ENCODE data around the gene GRAP2.

Gene GRAP2

DNA sequence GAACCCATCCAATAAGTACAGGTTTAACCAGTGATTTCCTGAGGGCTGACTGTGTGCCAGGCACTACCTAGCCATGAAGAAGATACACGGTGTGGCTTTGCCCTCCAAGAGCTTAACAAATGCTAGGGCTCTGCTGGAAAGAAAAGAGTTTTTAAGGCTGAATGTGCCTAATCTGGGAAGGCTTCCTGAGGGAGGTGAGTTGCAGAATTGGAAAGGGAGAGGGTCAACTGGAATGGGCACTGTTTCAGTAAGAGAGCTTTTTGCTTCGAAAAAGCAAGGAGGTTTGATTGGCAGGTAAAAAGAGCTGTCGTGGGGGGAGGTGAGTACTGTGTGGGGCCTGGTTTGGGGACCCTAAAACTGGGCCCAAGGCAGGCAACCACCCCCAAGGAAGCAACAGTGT is 96.5 kb downstream of the GRAP2 start:
- no peak for DNase-seq

DNA sequence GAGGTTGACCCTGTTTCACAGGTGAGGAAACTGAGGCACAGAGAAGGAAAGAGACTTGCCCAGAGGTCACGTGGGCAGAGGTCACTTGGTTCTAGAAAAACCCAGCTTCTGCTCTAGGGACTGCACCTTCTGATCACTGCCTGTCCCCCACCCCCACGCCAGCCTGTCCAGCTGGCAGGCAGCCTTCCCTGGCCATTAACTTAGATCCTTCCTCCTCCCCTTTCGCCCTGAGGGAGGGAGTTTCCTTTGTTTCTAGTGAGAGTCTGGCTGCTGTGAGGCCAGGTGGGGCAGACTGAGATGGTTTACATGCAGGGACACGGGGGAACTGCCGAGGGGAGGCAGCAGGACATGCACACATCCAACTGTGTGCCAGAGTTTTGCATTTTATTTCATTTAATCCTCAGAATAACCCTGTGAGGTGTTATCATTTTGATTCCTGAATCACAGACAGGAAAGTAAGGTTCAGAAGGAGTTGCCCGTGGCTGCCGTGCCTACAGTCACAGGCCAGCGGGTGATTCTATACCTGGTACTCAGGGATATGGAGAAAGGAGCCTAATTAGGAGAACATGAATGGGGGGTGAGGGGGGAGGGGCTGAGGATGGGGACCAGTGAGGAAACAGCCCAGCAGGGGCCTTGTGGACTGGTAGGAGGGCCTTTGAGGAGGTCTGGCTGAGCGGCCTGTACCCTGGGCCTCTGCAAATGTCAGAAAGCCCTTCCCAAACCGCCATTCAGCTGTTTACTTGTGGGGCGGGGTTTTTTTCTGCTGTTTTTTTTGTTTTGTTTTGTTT is 97.2 kb downstream of the GRAP2 start:
- DNase-seq: no peak

DNA sequence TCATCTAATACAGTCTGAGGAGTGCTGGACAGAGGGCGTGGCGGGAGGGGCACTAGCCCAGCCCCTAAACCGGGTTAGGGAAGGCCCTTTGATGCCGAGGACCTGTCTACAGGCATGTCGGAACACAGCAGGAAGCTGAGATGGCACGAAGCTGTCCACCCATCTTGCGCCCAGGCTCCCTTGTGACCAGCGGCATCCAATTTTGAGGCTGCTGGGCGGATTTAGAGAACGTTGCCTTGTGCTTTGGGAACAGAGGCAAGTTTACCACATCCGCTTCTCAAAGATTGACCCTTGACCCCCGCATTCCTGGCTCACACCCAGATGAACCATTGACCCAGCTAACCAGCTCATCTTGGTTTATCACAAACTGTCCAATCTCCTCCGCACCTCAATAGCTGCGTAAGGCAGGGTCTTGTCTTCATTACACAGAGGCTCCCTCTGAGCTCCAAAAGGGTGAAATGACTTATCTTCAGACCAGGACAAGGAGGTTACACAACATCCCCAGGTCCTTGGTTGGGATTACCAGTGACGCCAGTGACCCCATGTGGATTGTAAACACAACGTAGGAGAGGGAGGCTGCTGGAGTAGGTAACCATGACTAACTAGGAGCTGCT is 98.4 kb downstream of the GRAP2 start:
- no peak for DNase-seq

DNA sequence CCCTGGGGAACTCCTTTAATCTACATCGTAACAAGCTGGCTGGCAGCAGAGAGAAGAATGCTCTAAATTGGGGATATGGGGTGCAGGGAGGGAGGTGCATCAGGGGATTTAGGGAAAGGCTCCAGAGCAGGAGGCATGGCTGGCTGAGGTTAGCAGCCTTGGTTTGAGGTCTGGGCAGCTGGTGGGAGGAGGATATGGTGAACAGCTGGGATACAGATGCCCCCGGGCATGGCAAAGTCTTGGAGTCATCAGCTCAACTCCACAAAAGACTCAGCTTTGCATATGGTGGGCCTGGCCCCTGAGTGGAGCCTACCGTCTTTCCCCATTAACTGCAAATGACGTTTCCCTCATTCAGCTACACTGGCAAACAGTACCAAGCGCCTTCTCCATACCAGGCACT is 99.3 kb downstream of the GRAP2 start:
- no peak for DNase-seq

DNA sequence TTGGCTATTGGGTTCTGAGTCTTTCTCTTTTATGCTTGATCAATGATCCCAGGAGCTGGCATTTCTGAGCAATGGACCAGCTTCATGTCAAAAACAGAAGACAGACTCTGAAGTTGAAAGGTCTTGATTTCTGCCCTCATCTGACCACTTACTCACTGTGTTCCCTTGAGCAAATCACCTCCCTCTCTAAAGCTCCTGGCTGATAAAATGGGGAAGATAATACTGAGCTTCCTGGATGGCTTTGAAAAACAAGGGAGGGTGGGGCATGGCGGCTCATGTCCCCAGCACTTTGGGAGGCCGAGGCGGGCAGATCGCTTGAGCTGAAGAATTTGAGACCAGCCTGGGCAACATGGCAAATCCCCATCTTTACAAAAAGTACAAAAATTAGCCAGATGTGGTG is 100.2 kb downstream of the GRAP2 start:
- DNase-seq: no peak

DNA sequence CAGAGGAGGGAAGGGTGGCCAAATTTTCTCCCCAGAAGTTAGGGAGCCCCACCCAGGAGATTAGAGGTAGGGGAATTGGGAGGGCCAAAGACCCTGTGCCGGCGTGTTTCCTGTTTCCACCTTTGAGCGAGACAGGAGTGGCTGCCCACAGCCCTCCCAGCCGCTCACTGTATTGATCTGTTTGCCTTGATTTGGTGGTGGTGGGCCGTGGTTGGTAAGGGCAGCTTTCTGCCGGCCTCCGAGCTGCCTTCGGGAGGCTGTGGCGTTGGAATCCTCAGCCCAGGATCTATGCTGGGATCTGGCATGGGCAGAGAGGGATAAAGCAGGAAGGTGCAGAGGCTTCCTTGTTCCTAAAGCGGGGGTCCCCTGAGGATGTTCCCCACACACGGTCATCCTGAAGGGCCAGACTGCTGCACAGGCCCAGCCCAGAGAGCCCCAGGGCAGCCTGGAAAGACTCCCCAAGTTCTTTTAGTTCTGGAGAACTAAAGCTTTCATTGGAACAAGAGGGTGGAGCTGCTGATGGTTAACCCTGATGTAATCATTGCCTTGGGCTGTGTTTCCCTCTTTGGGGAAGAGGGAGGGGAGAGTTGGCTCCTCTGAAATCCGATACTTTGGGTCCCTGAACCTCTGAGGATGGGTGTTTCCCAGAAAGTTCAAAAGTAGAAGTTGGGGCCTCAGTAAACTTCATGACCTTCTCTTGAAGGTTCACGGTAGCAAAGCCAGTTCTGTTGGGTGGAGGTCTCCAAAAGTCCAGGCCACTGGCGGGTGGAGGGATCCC is 101.1 kb downstream of the GRAP2 start:
- no peak for DNase-seq

DNA sequence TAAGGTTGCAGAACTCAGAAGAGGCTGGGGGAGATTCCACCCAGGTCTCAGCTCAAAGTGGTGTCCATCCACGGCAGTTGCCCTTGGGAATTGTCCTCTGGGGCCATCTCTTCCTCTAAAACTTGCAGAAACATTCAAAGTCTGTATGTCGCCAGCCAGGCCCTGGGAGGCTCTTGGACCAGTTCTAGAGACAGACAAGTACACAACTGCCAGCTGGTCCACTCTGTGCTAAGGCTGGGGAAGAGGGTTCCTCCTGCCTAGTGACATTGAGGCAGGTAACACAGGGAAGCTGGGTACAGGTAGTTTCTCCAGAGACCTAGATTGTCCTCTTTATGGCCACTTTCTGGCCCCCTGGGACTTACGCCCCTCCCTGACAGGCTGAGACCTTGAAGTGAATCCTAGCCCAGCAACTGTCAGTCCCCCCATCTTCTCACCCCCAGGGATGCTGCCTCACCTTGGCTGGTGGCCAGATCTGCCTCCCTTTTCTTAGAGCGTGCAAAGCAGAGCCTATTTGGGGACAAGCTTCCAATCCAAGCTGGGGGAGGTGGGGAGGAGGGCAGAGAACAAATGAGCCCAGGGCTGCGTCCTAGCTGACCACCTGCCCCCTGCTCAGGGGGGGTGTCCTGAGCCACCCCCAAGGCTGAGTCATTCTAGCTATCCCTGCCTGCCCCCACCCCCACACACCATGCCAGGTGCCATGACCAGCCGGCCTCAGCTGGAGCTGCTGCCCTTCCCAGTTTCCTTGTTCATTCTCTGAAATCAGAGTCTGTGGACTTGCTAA is 102.2 kb downstream of the GRAP2 start:
- DNase-seq: no peak

DNA sequence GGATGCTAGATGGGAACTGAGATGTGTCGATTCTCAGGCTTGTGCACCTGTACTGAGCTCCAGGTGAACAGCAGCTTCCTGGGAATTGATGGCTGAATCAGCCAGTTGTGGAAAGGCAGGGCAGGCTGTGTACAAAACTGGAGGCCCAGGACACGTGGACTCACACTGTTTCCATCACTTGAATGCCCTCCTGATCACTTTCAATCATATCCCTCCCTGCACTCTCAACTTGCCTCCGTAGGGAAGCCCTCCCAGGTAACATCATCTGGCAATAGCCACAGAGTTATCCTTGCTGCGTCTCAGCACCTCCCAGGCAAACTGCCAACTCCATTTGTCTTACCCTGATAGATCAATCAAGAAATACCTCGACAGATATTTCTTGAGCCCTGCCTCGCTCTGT is 104.0 kb downstream of the GRAP2 start:
- no peak for DNase-seq

DNA sequence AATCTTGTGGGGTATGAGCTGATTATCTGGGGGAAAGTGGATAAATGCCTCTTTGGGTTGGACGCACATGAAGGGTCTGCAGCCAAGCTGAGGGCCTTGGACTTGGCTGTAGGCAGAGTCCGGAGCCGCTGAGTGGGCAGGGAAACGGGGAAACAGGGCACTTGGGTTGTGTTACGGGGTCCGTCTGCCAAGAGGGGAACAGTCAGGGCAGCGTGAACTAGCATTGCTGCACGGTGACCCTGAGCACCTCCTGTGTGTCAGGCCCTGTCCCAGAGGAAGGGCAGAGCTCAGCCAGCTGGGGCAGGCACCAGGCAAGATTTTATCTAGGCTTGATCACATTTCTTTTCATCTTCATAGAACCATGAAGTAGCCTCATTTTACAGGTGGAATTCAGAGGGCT is 105.8 kb downstream of the GRAP2 start:
- DNase-seq: no peak

DNA sequence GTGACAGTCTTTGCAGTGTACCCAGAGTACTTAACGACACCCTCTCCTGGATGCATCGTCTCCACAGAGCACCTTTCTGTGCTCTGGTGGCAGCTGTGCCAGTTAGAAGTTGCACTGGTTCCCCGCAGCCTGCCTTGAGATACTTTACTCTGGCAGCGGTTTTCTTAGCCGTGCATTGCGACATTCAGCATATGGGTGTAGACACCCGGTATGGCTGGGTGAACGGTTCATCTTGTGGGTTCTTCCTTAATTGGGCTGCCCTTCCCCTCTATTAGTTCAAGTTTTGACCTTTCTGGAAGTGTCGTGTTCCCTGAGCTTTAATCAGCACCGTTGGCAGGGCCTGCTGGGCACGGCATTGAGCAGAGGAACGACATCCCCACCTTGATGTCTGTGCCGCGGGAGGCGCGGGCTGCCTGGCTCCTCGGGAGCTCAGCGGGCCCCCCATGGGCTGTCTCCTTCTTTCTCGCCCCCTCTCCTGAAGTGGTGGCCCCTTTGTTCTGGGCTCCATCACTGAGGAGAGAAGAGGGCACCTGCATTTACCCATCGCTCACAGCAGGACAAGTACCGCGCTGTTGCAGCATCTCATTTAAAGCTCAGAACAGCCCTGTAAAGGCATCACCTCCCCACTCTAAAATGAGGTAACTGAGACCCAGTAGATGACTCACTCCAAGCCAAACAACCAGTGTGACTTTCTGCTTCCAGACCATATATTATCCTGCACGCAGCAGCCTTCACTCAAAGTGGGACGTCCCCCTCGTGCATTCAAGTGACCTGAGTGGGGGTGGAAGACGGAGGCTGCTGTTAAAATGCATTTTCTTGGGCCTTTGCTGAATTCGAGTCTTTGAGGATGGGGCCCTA is 107.2 kb downstream of the GRAP2 start:
- no peak for DNase-seq

DNA sequence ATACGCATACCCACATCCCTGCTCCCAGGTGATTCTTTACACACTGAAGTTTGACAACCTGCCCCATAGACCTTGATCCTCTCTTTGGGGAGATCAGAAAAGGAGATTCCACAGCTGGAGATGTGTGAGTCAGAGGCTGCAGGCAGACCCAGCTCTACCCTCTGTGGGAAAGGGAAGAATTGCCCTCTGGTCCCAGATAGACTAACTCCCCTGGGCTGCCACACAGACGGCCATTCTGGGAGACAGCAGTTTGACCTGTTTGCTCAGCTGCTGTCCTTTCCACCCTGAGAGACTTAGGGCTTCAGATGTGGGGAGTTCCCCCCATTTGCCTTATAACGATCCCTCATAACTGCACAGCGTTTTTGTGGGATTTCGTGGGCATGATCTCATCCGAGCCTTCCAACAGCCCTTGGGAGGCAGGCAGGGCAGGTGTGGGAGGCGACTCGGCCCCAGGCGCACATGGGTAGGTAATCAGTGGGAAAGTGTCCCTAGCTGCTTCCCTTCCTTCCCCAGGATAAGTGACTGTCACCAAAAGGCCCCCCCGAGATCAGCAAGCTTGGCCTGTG is 107.9 kb downstream of the GRAP2 start:
- DNase-seq: no peak

DNA sequence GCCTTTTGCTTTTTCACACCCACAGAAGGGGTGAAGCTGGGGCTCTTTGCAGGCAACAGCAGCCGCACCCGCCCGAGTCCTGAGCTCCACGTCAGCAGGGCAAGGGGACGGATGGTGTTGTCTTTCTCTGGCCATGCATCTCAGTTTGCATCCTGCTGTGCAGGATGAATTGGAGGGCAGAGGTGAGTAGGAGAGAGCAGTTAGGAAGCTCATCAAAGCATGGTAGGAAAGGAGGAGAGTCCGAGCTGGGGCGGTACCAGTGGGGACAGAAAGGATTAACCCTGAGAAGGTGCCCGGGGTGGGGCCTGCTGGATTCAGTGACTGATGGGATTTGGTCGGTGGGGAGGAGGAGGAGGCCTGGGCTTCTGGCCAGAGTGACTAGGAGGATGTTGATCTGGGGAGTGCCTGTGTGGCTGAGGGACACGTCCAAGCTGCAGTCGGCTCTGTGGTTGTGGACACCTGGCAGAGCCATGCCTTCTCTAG is 108.4 kb downstream of the GRAP2 start:
- DNase-seq: no peak

DNA sequence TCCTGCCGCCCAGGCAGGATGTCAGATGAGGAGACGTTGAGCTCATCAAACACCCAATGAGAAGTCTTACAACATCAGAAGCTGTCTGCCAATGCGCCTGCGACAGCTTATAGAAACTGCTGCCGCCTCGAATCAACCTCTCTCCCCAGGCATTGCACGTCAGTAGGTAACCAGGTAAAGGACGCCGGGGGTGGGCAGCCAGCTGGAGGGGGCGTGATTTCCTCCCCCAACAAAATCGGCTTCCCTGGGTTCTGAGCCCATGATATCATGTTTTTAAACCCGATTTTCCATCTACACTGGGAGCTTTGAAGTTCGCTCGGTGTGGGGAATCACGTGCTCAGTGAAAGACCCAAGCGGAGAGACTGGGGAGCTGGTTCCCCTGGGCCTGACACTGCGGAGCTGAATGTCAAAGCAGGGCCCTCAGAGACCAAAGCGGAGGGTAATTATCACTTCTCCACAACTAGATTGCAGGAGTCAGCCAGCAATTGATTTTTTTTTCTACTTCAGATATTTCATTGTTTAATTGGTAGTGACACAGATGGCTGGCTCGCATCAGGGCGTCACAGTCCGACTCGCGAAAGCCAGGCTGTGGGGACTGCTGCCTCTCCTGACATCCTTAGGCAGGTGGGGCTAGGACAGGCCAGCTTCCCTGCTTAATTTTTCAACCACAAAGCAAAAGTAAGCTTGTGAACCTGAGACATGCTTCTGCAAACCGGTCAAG is 109.2 kb downstream of the GRAP2 start:
- no peak for DNase-seq

DNA sequence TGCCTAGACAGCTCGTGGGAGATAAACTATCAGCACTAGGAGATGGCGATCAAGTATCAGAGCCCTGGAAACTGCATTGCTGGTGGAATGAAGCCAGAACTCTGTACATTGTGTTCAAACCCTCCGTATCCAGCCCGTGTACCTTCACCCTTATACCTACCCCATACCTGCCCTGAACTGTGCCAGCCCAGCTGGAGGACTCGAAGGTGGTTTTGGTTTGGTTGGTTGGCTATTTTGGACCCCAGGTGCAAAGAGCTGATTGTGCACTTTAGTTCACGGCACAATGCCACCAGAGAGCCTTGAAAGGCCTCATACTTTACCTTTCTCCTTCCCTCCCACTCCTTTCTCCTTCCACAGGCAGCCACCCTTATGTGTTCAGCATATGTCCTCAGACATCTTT is 109.9 kb downstream of the GRAP2 start:
- DNase-seq: no peak

DNA sequence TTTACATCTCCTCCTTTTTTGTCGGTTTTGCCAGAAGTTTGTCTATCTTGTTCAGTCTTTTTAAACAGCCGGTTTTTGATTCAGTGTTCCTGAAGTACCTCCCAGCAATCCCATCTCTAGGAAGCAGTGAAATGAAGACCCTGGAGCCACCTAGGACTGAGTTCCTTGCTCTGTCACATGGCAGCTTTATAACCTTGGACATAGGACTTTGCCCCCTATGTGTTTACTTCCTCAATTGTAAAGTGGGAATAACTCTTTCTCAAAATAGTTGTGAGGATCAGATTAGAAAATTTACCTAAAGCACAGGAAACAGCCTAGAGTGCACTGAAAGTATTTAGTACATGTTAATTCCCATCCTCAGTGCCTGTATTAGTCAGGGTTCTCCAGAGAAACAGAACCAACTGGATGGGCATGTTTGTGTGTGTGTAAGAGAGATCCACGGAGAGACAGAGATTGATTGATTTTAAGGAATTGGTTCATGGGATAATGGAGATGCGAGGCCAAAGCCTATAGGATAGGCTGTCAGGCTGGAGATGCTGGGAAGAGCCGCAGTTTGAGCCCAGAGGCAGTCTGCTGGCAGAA is 113.9 kb downstream of the GRAP2 start:
- DNase-seq: no peak

DNA sequence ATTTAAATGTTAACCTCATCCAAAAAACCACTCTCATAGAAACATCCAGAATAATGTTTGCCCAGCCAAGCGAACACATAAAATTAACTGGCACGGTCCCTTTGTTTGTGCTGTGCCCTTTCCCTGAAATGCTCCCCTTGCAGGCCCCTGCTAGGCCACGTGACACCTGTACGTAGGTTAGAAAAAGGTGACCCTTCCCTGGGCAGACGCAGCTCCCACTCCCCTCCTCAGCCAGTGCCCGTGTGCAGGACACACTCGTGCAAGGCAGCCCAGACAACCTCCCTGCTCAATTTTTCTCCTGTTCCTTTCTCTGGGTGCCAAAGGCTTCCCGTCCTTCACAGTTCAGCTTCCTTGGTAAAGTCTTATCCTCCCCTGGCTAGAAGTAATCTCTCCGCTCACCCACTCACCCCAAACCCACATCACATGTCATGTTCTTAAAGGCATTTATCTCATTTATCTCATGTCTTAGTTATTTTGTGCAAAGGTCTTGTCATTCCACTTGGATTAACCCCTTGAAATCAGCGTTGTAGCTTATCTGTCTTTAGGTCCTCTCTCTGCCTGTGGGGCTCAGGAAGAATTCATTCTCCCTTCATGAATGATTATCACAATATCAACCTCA is 114.6 kb downstream of the GRAP2 start:
- DNase-seq: no peak

DNA sequence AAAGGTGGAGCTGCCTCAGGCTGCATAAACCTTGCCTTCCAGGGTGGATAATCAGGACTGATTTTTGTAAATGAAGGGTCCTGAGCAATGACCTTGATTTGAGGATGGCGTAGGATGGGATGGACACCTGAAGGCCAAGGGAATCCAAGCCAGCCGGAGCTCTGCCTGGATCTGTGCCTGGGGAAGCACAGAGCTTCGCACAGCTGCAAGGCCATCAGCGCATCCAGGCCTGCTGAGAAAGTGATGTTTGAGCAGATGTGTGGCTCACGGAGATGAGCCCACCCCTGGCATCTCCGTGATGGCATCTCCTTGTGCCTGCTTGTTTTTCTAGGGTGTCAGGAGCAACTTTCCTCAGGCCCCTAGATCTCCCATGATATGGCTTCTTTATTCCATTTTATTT is 117.2 kb downstream of the GRAP2 start:
- DNase-seq: no peak

DNA sequence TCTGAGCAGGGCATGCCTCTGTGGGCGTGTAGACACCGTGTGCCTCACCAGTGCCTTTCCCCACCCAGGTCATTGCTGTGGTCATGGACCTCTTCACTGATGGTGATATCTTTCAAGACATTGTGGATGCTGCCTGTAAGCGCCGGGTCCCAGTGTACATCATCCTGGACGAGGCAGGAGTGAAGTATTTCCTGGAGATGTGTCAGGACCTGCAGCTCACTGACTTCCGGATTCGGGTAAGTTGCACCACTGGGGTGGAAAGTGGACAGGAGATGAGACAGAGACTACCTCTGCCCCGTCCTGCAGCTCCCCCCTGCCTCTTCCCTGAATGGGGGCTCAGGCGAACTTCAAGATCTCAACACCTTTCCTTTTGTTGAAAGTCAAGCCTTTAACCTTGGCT is 118.2 kb downstream of the GRAP2 start:
- DNase-seq: no peak

DNA sequence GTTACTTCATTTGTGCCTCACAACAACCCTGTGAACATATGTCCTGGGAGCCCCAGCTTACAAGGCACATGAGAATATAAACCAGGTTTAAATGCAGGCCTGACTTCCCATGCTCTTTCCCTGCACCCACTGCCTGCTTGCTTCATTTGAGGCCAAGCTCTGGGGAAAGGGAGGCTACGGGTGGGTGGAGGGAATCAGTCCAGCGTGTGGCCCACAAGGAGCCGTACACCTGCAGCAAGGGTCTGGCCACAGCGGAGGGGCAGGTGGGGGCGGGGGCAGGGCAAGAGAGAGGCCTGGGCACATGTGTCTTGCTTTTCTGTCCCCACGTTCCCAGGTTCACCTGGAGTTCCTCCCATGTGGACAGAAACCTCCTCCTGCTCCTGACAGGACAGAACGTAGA is 120.1 kb downstream of the GRAP2 start:
- no peak for DNase-seq

DNA sequence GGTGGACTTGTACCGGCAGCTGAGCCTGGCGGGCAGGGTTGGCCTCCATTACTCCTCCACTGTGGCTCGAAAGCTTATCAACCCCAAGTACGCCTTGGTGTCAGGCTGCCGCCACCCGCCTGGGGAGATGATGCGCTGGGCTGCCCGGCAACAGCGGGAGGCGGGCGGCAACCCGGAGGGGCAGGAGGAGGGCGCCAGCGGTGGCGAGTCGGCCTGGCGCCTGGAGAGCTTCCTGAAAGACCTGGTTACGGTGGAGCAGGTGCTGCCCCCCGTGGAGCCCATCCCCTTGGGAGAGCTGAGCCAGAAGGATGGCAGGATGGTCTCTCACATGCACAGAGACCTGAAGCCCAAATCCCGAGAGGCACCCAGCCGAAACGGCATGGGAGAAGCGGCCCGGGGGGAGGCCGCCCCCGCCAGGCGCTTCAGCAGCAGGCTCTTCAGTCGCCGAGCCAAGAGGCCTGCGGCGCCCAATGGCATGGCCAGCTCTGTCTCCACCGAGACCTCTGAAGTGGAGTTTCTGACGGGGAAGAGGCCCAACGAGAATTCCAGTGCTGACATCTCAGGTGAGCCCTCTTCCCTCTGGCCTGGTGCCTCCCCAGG is 120.6 kb downstream of the GRAP2 start:
- no peak for DNase-seq
